NOMO-1 (cell line): Measurements from ENCODE around the gene AGGF1.
"Not testable (repeated sequence)": the region's sequence is repeated elsewhere in the genome, so short reads cannot be mapped to it uniquely, and the experiment has no call there.

Experiments
- DNase-seq, 2 experiments: peaks; one replicate each; lab custom pipeline; 2025; ENCODE audit not compliant: unreplicated experiment in 2 of 2; lab: John Stamatoyannopoulos, UW

AGGF1 gene

GRCh38 chr5:77083088-77083487, 52.9 kb downstream of the AGGF1 start:
- DNase-seq: no peak

GRCh38 chr5:77086368-77086688, 56.1 kb downstream of the AGGF1 start:
- no peak for DNase-seq

- DNase-seq: peak; percentile 55 to 60
Observed at GRCh38 chr5:77086689-77087483, 56.7 kb downstream of the AGGF1 start, which contains the start of gene ZBED3. ZBED3 (minus strand) TSS chr5:77087285; CDS start chr5:77077878, 9,407 bp downstream.

- no peak for DNase-seq
Observed at GRCh38 chr5:77087484-77088261, 57.5 kb downstream of the AGGF1 start.

- no peak for DNase-seq
Observed at GRCh38 chr5:77095189-77095588, 65.0 kb downstream of the AGGF1 start.

- DNase-seq: no peak
Observed at GRCh38 chr5:77101298-77101697, 71.1 kb downstream of the AGGF1 start.

GRCh38 chr5:77102549-77102948, 72.3 kb downstream of the AGGF1 start:
- no peak for DNase-seq

GRCh38 chr5:77103457-77103856, 73.3 kb downstream of the AGGF1 start:
- DNase-seq: no peak

- no peak for DNase-seq
Observed at GRCh38 chr5:77104813-77105212, 74.6 kb downstream of the AGGF1 start.

GRCh38 chr5:77107035-77107434, 76.8 kb downstream of the AGGF1 start:
- not testable (repeated sequence) for DNase-seq
